Measurements from ENCODE around the gene SV2C. TPM values are rescaled to one million over a fixed set of nuclear protein-coding genes. Genes with fewer than 3 reads are reported as not detected.

Gene SV2C
- total and polyA plus RNA-seq, 10 of the 15 experiments (the other 5 are each of a cell fraction or from before 2014, with no cell fraction given): under 0.01 to 1.1 (median 0.63) TPM

DNA sequence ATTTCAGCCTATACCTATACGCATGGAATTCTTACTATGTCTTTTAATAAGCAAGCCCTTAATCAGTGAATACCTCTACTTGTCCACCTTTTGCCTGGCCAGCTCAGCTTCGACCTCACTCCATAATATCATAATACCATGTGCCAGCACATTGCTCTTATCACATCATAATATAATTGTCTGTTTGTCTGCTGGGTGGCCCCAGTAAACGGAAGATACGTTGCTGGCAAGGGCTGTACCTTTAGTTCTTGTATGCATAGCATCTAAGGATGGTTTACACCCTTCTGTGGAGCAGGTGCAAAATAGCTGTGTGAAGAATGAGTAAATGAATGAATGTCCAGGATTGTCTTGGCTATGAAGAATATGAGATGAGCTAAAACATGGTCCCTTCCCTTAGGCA lies 29.9 kb downstream of the SV2C start:
- intact Hi-C loops (cut with micrococcal nuclease; ENCODE audit: unreplicated experiment): no loop called here
- no peaks in the 10 kb centered on the region for H3K36me3 ChIP-seq (ENCODE audit: control insufficient read depth in 2 of 2, insufficient read depth in 2 of 2, low read length in 1 of 2)
- no peaks in the 10 kb centered on the region for H3K27me3 ChIP-seq (replicated peaks in 1 of 2; ENCODE audit: control insufficient read depth in 2 of 2, insufficient read depth in 2 of 2, low read length in 1 of 2)
- H3K4me2 ChIP-seq (ENCODE audit: control insufficient read depth, insufficient read depth): no peak overlapping the region
- no peak overlapping the region for H3K4me3 ChIP-seq
- no peak overlapping the region for H2AFZ ChIP-seq (ENCODE audit: control insufficient read depth, low read depth, low read length)
- no peak overlapping the region for H3K27ac ChIP-seq (ENCODE audit: control insufficient read depth, insufficient read depth)
- POLR2A ChIA-PET: no interaction called here
- CTCF ChIA-PET: interaction anchor here (1.2 kb wide), 1 partner anchor 9 kb away, joined by 4 read pairs; no protein-coding TSS in a partner anchor
- no peaks in the 10 kb centered on the region for H3K9me3 ChIP-seq (replicated peaks; ENCODE audit: control insufficient read depth, insufficient read depth, low read length)
- no peaks in the 10 kb centered on the region for H3K4me1 ChIP-seq (ENCODE audit: control insufficient read depth, insufficient read depth, low read length)
- H3K9ac ChIP-seq (ENCODE audit: control insufficient read depth, insufficient read depth, low read length): no peak overlapping the region
- RAD21 ChIA-PET (ENCODE audit: unreplicated experiment): no interaction called here
- in situ Hi-C loops (cut with MboI): no loop called here
- no peaks in the 10 kb centered on the region for H3K79me2 ChIP-seq (ENCODE audit: control insufficient read depth, insufficient read depth, low read length)
- SMC1A ChIA-PET (ENCODE audit: uncharacterized antibody, unreplicated experiment): no interaction called here
- no peaks in the 10 kb centered on the region for H4K20me1 ChIP-seq (ENCODE audit: control insufficient read depth, insufficient read depth)
- DNase-seq (ENCODE audit: low read depth, low spot score): no peak
- no peak for FAIRE-seq
- no peak for ATAC-seq
- WGBS (ENCODE audit: insufficient coverage, insufficient replicate concordance, low lambda C conversion rate, missing lambda C conversion rate): 30% methylated on average over 4 of the region's 4 CpGs
- no TSS peak for BruUV-seq (replicated peaks)
- TF ChIP-seq TCF7 (IDR thresholded peaks at IDR 0.05; ENCODE audit: borderline replicate concordance): no peak
- no peak for TF ChIP-seq STAT1 (conservative IDR thresholded peaks at IDR 0.05)
- TF ChIP-seq PML (IDR thresholded peaks at IDR 0.05; ENCODE audit: low read length): no peak
- TF ChIP-seq SP1 (IDR thresholded peaks at IDR 0.05; ENCODE audit: low read depth, low read length): no peak
- TF ChIP-seq, protein P1, sequence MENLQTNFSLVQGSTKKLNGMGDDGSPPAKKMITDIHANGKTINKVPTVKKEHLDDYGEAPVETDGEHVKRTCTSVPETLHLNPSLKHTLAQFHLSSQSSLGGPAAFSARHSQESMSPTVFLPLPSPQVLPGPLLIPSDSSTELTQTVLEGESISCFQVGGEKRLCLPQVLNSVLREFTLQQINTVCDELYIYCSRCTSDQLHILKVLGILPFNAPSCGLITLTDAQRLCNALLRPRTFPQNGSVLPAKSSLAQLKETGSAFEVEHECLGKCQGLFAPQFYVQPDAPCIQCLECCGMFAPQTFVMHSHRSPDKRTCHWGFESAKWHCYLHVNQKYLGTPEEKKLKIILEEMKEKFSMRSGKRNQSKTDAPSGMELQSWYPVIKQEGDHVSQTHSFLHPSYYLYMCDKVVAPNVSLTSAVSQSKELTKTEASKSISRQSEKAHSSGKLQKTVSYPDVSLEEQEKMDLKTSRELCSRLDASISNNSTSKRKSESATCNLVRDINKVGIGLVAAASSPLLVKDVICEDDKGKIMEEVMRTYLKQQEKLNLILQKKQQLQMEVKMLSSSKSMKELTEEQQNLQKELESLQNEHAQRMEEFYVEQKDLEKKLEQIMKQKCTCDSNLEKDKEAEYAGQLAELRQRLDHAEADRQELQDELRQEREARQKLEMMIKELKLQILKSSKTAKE (IDR thresholded peaks at IDR 0.05; ENCODE audit: low read depth, poor library complexity, severe bottlenecking): no peak
- no peak for TF ChIP-seq RUNX3 (IDR thresholded peaks at IDR 0.05; ENCODE audit: low read length)
- TF ChIP-seq, protein P2, sequence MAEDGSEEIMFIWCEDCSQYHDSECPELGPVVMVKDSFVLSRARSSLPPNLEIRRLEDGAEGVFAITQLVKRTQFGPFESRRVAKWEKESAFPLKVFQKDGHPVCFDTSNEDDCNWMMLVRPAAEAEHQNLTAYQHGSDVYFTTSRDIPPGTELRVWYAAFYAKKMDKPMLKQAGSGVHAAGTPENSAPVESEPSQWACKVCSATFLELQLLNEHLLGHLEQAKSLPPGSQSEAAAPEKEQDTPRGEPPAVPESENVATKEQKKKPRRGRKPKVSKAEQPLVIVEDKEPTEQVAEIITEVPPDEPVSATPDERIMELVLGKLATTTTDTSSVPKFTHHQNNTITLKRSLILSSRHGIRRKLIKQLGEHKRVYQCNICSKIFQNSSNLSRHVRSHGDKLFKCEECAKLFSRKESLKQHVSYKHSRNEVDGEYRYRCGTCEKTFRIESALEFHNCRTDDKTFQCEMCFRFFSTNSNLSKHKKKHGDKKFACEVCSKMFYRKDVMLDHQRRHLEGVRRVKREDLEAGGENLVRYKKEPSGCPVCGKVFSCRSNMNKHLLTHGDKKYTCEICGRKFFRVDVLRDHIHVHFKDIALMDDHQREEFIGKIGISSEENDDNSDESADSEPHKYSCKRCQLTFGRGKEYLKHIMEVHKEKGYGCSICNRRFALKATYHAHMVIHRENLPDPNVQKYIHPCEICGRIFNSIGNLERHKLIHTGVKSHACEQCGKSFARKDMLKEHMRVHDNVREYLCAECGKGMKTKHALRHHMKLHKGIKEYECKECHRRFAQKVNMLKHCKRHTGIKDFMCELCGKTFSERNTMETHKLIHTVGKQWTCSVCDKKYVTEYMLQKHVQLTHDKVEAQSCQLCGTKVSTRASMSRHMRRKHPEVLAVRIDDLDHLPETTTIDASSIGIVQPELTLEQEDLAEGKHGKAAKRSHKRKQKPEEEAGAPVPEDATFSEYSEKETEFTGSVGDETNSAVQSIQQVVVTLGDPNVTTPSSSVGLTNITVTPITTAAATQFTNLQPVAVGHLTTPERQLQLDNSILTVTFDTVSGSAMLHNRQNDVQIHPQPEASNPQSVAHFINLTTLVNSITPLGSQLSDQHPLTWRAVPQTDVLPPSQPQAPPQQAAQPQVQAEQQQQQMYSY (CRISPR knock-in tag; IDR thresholded peaks at IDR 0.05): no peak
- no peak for TF ChIP-seq MXI1 (IDR thresholded peaks at IDR 0.05; ENCODE audit: low read depth, low read length)
- no peak for TF ChIP-seq ZNF24 (IDR thresholded peaks at IDR 0.05)
- TF ChIP-seq DPF2 (IDR thresholded peaks at IDR 0.05): no peak
- no peak for TF ChIP-seq EZH2 (IDR thresholded peaks at IDR 0.05; ENCODE audit: borderline replicate concordance, control insufficient read depth, low read depth, low read length)
- TF ChIP-seq SMAD5 (IDR thresholded peaks at IDR 0.05; ENCODE audit: low read depth): no peak
- TF ChIP-seq, protein P3, sequence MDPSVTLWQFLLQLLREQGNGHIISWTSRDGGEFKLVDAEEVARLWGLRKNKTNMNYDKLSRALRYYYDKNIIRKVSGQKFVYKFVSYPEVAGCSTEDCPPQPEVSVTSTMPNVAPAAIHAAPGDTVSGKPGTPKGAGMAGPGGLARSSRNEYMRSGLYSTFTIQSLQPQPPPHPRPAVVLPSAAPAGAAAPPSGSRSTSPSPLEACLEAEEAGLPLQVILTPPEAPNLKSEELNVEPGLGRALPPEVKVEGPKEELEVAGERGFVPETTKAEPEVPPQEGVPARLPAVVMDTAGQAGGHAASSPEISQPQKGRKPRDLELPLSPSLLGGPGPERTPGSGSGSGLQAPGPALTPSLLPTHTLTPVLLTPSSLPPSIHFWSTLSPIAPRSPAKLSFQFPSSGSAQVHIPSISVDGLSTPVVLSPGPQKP (IDR thresholded peaks at IDR 0.05; ENCODE audit: low read depth, low read length): no peak
- TF ChIP-seq POLR2A (IDR thresholded peaks at IDR 0.05; ENCODE audit: low read depth, low read length): no peak
- no peak for TF ChIP-seq SMC3 (IDR thresholded peaks at IDR 0.05; ENCODE audit: borderline replicate concordance, low read length)
- no peak for TF ChIP-seq YBX1 (IDR thresholded peaks at IDR 0.05)
